D721Med (cell line): ENCODE results near the gene RNPEPL1.

Experiments used
- DNase-seq: peaks from one replicate; pipeline ENCODE4 v3.0.0; 2011; ENCODE audit warnings: low spot score; ENCODE audit not compliant: insufficient read length
- FAIRE-seq: peaks from 2 replicates; lab custom pipeline; 2011; peaks lifted over from hg19 to GRCh38; lab: Jason Lieb, UNC
- CTCF ChIP-seq: IDR thresholded peaks from 2 replicates; pipeline ENCODE4 v1.5.1; 2012; ENCODE audit warnings: mild to moderate bottlenecking, control low read depth; ENCODE audit not compliant: insufficient read depth; ENCODE audit errors: missing control alignments

Gene RNPEPL1

GRCh38 chr2:240627736-240628506, 59.6 kb downstream of the RNPEPL1 start:
- no peak for FAIRE-seq
- no peak for DNase-seq

GRCh38 chr2:240628507-240628807, 60.2 kb downstream of the RNPEPL1 start:
- TF ChIP-seq CTCF: no peak
- FAIRE-seq (no peak), DNase-seq (no peak)

More at GRCh38 chr2:240627736-240628506, 59.6 kb downstream of the RNPEPL1 start:
- no peak for TF ChIP-seq CTCF

- FAIRE-seq: no peak
- no peak for TF ChIP-seq CTCF
- no peak for DNase-seq
These were observed 60.7 kb downstream of the RNPEPL1 start for GRCh38 chr2:240628808-240629618.

- TF ChIP-seq CTCF: no peak
- FAIRE-seq: no peak
- no peak for DNase-seq
These were observed 61.3 kb downstream of the RNPEPL1 start for GRCh38 chr2:240629619-240629967.

GRCh38 chr2:240629968-240630770, 61.9 kb downstream of the RNPEPL1 start:
- no peak for FAIRE-seq
- no peak for DNase-seq
- TF ChIP-seq CTCF: no peak
